HG02943 (cell line): ENCODE data around the gene FOXA2.
"Not testable (repeated sequence)": the region's sequence is repeated elsewhere in the genome, so short reads cannot be mapped to it uniquely, and the experiment has no call there.

ENCODE experiments used
- ATAC-seq: cut with Tn5 transposase; IDR thresholded peaks from one replicate; pipeline ENCODE4 v1.9.1; 2021; ENCODE audit warnings: mild to moderate bottlenecking, low read depth, moderate library complexity; ENCODE audit not compliant: unreplicated experiment

FOXA2 gene

DNA sequence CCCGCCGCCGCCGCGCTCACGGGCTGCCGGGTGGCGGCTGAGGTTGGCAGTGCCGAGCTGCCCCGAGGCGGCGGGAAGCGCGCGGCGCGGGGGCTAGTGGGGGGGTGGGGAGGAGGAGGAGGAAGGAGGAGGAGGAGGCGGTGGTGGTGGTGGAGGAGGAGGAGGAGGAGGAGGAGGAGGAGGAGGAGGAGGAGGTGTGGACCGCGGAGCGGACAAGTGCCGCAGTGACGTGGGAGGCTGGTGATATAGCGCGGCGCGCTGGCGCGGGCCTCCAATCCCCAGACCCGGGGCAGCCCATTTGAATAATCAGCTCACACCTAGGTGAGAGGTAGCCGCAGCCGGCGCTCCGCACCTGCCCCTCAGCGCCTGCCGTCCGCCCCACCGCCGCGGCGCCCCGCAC, at the start of gene FOXA2:
Gene FOXA2, minus strand, starts transcription at position 51 of the 400 bp plus-strand sequence. CDS start 294 bp downstream, outside the sequence.
- no peak for ATAC-seq

GRCh38 chr20:22630701-22631100, 46.3 kb upstream of the FOXA2 start:
- ATAC-seq, result no peak

DNA sequence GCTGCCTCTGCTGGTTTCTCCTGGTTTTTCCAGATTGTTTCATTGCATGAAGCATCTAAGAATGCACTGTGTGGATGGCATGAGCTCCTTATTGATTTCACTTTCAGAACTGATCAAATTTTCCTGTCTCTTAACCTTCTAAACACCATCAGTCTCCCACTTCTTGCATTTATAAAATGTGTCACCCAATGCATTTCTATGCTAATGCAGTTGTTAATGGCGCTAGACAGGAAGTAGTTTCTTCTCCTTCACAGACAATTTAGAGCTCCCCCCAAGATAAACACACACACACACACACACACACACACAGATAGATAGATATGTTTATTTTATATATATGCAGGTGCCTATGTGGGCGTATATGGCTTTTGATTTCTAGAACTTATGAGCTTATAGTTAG, 45.6 kb upstream of the FOXA2 start:
- no peak for ATAC-seq

- ATAC-seq, result no peak
These were observed 45.1 kb upstream of the FOXA2 start for GRCh38 chr20:22629447-22629846.

DNA sequence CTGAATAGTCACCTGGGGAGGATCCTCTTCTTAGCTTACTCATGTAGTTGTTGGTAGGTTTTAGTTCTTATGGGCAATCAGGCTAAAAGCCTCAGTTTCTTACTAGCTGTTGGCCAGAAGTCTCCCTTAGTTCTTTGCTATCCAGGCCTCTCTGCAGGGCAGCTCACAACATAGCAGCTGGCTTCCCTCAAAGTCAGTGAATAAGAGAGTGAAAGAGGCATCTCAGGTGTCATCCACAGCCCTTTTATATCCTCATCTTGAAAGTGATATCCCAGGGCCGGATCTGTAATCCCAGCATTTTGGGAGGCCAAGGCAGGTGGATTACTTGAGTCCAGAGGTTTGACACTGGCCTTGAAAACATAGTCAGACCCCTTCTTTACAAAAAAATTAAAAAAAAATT, 42.1 kb upstream of the FOXA2 start:
- ATAC-seq, result no peak

- ATAC-seq, result no peak
These were observed 38.8 kb upstream of the FOXA2 start for GRCh38 chr20:22623211-22623610.

- no peak for ATAC-seq
These were observed 36.0 kb upstream of the FOXA2 start for GRCh38 chr20:22620342-22620741.

- no peak for ATAC-seq
These were observed 35.4 kb upstream of the FOXA2 start for GRCh38 chr20:22619806-22620205.

- no peak for ATAC-seq
These were observed 34.9 kb upstream of the FOXA2 start for GRCh38 chr20:22619272-22619671.

DNA sequence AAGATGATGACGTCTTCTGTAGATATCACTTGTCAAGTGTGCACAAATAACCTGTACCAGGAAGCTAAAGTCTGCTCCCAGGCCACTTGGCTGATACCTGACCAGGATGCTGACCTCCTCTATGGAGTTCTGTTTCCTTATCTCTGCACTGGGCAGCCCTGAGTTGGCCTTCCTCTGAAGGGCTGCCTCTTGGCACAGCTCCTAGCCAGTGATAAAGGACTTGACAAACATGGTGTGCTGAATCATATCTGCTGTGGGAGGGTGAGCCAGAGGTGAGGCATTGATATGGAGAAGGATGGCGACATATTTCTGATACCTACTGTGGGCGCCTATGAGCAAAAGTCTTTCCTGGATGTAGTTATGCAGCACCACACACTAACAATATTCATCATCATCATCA, 32.8 kb upstream of the FOXA2 start:
- ATAC-seq, result no peak

- no peak for ATAC-seq
These were observed 32.2 kb upstream of the FOXA2 start for GRCh38 chr20:22616551-22616950.

DNA sequence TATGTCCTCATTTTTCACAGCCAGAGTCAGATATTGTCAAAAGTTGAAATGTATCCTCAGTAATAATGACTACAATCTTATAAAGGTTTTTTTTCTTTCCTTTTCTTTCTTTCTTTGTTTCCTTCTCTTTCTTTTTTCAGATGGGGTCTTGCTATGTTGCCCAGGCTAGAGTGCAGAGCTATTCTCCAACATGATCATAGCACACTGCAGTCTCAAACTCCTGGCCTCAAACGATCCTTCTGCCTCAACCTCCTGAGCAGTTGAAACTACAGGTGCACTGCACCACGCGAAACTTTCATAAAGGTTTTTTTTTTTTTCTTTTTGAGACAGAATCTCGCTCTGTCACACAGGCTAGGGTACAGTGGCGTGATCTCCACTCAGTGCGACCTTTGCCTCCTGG, 31.1 kb upstream of the FOXA2 start:
- no peak for ATAC-seq

DNA sequence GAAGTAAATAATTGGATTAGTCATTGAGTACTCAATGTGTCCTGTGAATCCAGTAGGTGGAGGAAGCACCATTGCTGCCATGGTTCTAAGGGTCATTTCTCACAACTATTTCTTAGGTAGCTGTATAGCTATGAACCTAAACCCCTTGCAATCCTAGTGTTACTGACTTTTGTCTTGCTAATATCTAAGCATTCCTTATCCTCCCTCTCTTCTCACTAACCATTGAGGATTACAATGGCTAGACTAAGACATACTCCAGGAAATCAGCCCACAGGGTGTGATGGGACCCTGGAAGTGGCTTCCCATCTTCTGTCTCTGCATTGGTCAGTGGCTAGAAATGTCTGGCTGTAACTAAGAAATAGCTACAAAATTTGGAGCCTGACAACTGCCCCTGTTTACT, 27.3 kb upstream of the FOXA2 start:
- ATAC-seq, result no peak

GRCh38 chr20:22607695-22608094, 23.3 kb upstream of the FOXA2 start:
- ATAC-seq, result no peak

- ATAC-seq, result no peak
These were observed 20.4 kb upstream of the FOXA2 start for GRCh38 chr20:22604815-22605214.

DNA sequence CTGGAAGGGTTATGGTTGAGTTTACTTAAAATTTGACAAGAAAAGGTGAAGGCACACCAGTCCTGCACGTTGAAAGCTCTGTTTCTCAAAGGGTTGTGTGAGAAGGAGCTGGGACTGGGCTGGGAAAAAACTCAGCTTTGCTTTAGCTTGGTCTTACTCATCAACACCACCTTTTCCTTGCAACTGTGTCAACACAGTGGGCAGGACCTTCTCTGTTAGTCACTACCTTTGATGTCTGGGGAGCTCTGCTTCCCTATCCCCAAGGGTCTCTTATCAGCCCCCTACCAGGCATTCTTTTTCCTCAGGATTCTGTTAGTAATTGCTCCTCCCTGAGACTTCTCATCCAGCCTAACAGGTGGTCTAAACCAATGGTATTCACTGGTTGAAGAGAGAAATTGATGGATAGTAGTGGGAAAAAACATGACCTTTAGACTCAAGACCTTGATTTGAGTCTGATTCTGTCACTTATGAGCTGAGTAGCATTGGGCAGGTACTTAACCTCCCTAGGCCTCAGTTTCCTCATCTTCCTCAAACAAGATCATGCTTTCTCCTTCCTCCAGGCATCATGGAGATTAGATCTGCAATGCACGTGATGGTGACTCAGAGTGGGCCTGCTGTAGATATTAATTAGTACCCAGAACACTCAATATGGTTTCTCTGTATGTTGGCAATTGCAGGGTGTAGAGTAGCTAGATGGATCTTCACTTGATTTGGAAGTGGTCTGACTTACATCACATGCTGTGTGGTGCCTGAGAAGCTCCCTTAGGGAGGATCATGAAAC, 17.2 kb upstream of the FOXA2 start:
- no peak for ATAC-seq

- ATAC-seq, result not testable (repeated sequence)
These were observed 14.9 kb upstream of the FOXA2 start for GRCh38 chr20:22599258-22599657.

- ATAC-seq, result no peak
These were observed 12.9 kb upstream of the FOXA2 start for GRCh38 chr20:22597303-22597702.

DNA sequence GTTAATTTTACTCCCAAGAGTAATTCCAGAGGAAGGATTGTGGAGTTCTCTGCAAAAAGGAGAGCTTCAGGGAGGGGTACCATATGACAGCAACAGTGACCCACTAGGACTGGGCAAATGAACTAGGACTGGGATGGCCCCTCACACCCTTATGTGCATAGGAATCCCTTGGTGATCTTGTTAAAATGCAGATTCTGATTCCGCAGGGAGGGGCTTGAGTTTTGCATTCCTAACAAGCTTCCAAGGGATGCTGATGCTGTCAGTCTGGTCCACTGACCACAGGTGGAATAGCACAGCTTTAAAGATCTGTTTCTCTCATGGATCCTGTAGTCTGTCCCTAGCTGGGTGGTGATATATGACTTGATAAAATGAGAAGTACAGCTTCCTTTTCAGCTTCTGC, 6.3 kb upstream of the FOXA2 start:
- ATAC-seq, result no peak

GRCh38 chr20:22586645-22587310, 2.4 kb upstream of the FOXA2 start:
- no peak for ATAC-seq

- ATAC-seq, result no peak
These were observed 1.6 kb upstream of the FOXA2 start for GRCh38 chr20:22585786-22586493.
